ENCODE results near the gene IL22RA1.

Gene IL22RA1

DNA sequence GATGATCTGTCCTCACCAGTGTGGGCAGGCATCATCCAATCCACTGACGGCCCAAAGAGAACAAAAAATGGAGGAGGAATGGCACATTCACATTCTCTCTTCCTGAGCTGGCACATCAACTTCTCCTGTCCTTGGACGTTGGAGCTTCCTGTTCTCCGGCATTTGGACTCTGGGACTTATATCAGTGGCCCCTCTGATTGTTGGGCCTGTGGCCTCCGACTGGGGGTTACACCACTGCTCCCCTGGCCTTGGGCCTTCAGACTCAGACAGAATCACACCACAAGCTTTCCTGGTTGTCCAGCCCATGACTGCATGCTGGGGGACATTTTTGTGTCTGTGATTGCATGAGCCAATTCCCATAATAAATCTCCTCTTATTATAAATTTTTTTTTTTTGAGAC lies 24.1 kb upstream of the IL22RA1 start:
- Histone ChIP-seq H3K36me3 (ENCODE audit: control insufficient read depth in 1 of 2, insufficient read depth in 2 of 2, low read length in 2 of 2) (peaks cover 0 to 19% of the 10 kb centered on the region in 2 donors), H3K27me3 (ENCODE audit: control insufficient read depth in 1 of 2, insufficient read depth in 2 of 2, low read length in 2 of 2) (peaks cover 0 to 3% of the 10 kb centered on the region in 2 donors), H3K4me1 (ENCODE audit: control insufficient read depth in 1 of 2, insufficient read depth in 2 of 2, low read length in 2 of 2) (peaks cover 0 to 8% of the 10 kb centered on the region in 2 donors), H3K9ac (ENCODE audit: low read depth in 1 of 2, low read length in 2 of 2) (no peak overlapping the region), H3K27ac (ENCODE audit: low read depth, low read length) (no peak overlapping the region), H3K4me3 (ENCODE audit: low read depth in 1 of 2, low read length in 2 of 2) (no peak overlapping the region), H3K9me3 (ENCODE audit: control insufficient read depth in 1 of 2, low read length in 2 of 2) (no peaks in the 10 kb centered on the region)

- H3K4me1 ChIP-seq (ENCODE audit: control insufficient read depth in 1 of 2, insufficient read depth in 2 of 2, low read length in 2 of 2) = peaks cover 12 to 21% of the 10 kb centered on the region in 2 donors
- H3K27me3 ChIP-seq (ENCODE audit: control insufficient read depth in 1 of 2, insufficient read depth in 2 of 2, low read length in 2 of 2) = peaks cover 0 to 3% of the 10 kb centered on the region in 2 donors
- no peak overlapping the region for H3K27ac ChIP-seq (ENCODE audit: low read depth, low read length)
- H3K4me3 ChIP-seq (ENCODE audit: low read depth in 1 of 2, low read length in 2 of 2) = no peak overlapping the region
- H3K9ac ChIP-seq (ENCODE audit: low read depth in 1 of 2, low read length in 2 of 2) = no peak overlapping the region
- no peaks in the 10 kb centered on the region for H3K9me3 ChIP-seq (ENCODE audit: control insufficient read depth in 1 of 2, low read length in 2 of 2)
- peaks cover 0 to 19% of the 10 kb centered on the region in 2 donors for H3K36me3 ChIP-seq (ENCODE audit: control insufficient read depth in 1 of 2, insufficient read depth in 2 of 2, low read length in 2 of 2)
Measured at GRCh38 chr1:24165500-24165899, 22.6 kb upstream of the IL22RA1 start.

GRCh38 chr1:24164004-24164403 lies 21.1 kb upstream of the IL22RA1 start:
- H3K27me3 ChIP-seq (ENCODE audit: control insufficient read depth in 1 of 2, insufficient read depth in 2 of 2, low read length in 2 of 2) = no peaks in the 10 kb centered on the region
- H3K9ac ChIP-seq (ENCODE audit: low read depth in 1 of 2, low read length in 2 of 2) = no peak overlapping the region
- H3K36me3 ChIP-seq (ENCODE audit: control insufficient read depth in 1 of 2, insufficient read depth in 2 of 2, low read length in 2 of 2) = peaks cover 0 to 13% of the 10 kb centered on the region in 2 donors
- H3K27ac ChIP-seq (ENCODE audit: low read depth, low read length) = no peak overlapping the region
- H3K4me3 ChIP-seq (ENCODE audit: low read depth in 1 of 2, low read length in 2 of 2) = no peak overlapping the region
- no peaks in the 10 kb centered on the region for H3K9me3 ChIP-seq (ENCODE audit: control insufficient read depth in 1 of 2, low read length in 2 of 2)
- H3K4me1 ChIP-seq (ENCODE audit: control insufficient read depth in 1 of 2, insufficient read depth in 2 of 2, low read length in 2 of 2) = peaks cover 12 to 23% of the 10 kb centered on the region in 2 donors

DNA sequence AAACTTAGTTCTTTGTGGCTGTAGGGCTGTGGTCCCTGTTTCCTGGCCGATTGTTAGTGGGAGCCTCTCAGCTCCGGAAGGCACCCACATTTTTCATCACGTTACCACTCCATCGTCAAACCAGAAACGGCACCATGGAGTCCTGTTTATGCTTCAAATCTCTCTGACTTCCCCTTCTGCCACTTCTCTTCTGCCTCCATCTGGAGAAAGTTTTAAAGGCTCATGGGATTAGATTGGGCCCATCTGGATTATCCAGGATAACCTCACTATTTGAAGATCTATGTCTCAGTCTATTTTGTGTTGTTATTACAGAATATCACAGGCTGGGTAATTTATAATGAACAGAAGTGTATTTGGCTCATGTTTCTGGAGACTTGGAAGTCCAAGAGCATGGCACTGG lies 19.3 kb upstream of the IL22RA1 start:
- Histone ChIP-seq H3K27me3 (ENCODE audit: control insufficient read depth in 1 of 2, insufficient read depth in 2 of 2, low read length in 2 of 2) (no peaks in the 10 kb centered on the region), H3K4me1 (ENCODE audit: control insufficient read depth in 1 of 2, insufficient read depth in 2 of 2, low read length in 2 of 2) (peaks cover 12 to 23% of the 10 kb centered on the region in 2 donors), H3K4me3 (ENCODE audit: low read depth in 1 of 2, low read length in 2 of 2) (no peak overlapping the region), H3K36me3 (ENCODE audit: control insufficient read depth in 1 of 2, insufficient read depth in 2 of 2, low read length in 2 of 2) (peaks cover 0 to 22% of the 10 kb centered on the region in 2 donors), H3K9me3 (ENCODE audit: control insufficient read depth in 1 of 2, low read length in 2 of 2) (no peaks in the 10 kb centered on the region), H3K9ac (ENCODE audit: low read depth in 1 of 2, low read length in 2 of 2) (no peak overlapping the region), H3K27ac (ENCODE audit: low read depth, low read length) (no peak overlapping the region)

DNA sequence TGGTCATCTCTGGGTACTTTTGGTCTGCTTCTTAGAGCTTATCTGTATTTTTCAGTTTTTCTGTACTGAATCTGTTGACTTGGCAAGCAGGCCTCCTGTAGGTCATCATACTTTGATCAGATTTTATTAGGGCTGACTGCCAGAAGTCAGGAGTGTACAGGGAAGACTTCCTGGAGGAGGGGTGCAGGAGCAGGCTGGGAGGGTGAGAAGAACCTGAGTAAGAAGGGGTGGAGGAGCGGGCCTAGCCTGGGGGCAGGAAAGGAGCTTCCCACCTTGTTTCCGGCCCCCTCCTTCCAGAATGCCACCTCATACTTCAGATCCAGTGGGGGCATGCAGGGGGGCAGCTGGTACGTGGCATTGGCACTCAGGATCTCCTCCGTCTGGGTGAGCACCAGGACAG lies 18.3 kb upstream of the IL22RA1 start:
- Histone ChIP-seq H3K9ac (ENCODE audit: low read depth in 1 of 2, low read length in 2 of 2) (no peak overlapping the region), H3K27ac (ENCODE audit: low read depth, low read length) (no peak overlapping the region), H3K36me3 (ENCODE audit: control insufficient read depth in 1 of 2, insufficient read depth in 2 of 2, low read length in 2 of 2) (peaks cover 4 to 30% of the 10 kb centered on the region in 2 donors), H3K4me1 (ENCODE audit: control insufficient read depth in 1 of 2, insufficient read depth in 2 of 2, low read length in 2 of 2) (peaks cover 12 to 23% of the 10 kb centered on the region in 2 donors), H3K4me3 (ENCODE audit: low read depth in 1 of 2, low read length in 2 of 2) (no peak overlapping the region), H3K9me3 (ENCODE audit: control insufficient read depth in 1 of 2, low read length in 2 of 2) (no peaks in the 10 kb centered on the region), H3K27me3 (ENCODE audit: control insufficient read depth in 1 of 2, insufficient read depth in 2 of 2, low read length in 2 of 2) (no peaks in the 10 kb centered on the region)

GRCh38 chr1:24159366-24159765 lies 16.4 kb upstream of the IL22RA1 start:
- Histone ChIP-seq H3K36me3 (ENCODE audit: control insufficient read depth in 1 of 2, insufficient read depth in 2 of 2, low read length in 2 of 2) (peaks cover 11 to 25% of the 10 kb centered on the region in 2 donors), H3K9me3 (ENCODE audit: control insufficient read depth in 1 of 2, low read length in 2 of 2) (no peaks in the 10 kb centered on the region)

DNA sequence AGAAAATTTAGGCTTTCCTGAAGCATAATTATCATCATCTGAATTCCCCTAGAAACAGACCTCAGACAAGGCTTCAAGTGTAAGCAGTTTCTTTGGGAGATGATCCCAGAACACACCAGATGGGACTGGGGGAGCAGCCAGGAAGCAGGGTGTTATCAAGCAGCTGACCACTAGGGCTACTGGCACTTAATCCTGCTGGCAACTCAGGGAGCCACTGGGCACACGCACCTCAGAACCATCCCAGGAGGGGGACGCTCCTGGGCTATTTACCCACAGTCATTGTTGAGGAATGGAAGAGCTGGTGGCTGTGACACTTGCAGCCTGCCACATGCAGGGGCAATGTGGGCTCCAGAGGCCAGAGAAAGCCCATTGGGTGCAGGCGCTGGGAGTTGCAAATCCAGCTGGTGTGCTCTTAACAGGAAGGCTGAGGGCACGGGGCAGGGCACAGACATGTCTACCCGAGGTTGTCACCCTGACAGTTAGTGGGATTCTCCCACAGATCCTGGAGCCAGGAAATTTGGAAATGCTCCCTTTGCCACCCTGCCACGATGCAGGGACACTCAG lies 15.1 kb upstream of the IL22RA1 start:
- H3K36me3 ChIP-seq (ENCODE audit: control insufficient read depth in 1 of 2, insufficient read depth in 2 of 2, low read length in 2 of 2) = peaks cover 11 to 25% of the 10 kb centered on the region in 2 donors
- H3K9me3 ChIP-seq (ENCODE audit: control insufficient read depth in 1 of 2, low read length in 2 of 2) = no peaks in the 10 kb centered on the region

More at GRCh38 chr1:24159366-24159765, 16.4 kb upstream of the IL22RA1 start:
- no peak overlapping the region for H3K4me3 ChIP-seq (ENCODE audit: low read depth in 1 of 2, low read length in 2 of 2)
- no peak overlapping the region for H3K9ac ChIP-seq (ENCODE audit: low read depth in 1 of 2, low read length in 2 of 2)
- no peak overlapping the region for H3K27ac ChIP-seq (ENCODE audit: low read depth, low read length)
- H3K27me3 ChIP-seq (ENCODE audit: control insufficient read depth in 1 of 2, insufficient read depth in 2 of 2, low read length in 2 of 2) = no peaks in the 10 kb centered on the region
- H3K4me1 ChIP-seq (ENCODE audit: control insufficient read depth in 1 of 2, insufficient read depth in 2 of 2, low read length in 2 of 2) = peaks cover 22 to 25% of the 10 kb centered on the region in 2 donors

GRCh38 chr1:24156542-24157260 lies 13.8 kb upstream of the IL22RA1 start:
- Histone ChIP-seq H3K4me3 (ENCODE audit: low read depth in 1 of 2, low read length in 2 of 2) (no peak overlapping the region), H3K27me3 (ENCODE audit: control insufficient read depth in 1 of 2, insufficient read depth in 2 of 2, low read length in 2 of 2) (peaks cover 0 to 4% of the 10 kb centered on the region in 2 donors), H3K4me1 (ENCODE audit: control insufficient read depth in 1 of 2, insufficient read depth in 2 of 2, low read length in 2 of 2) (peaks cover 20% of the 10 kb centered on the region in 2 donors), H3K36me3 (ENCODE audit: control insufficient read depth in 1 of 2, insufficient read depth in 2 of 2, low read length in 2 of 2) (peaks cover 11 to 25% of the 10 kb centered on the region in 2 donors), H3K27ac (ENCODE audit: low read depth, low read length) (no peak overlapping the region), H3K9ac (ENCODE audit: low read depth in 1 of 2, low read length in 2 of 2) (no peak overlapping the region), H3K9me3 (ENCODE audit: control insufficient read depth in 1 of 2, low read length in 2 of 2) (no peaks in the 10 kb centered on the region)

More for the DNA sequence above, 15.1 kb upstream of the IL22RA1 start:
- Histone ChIP-seq H3K9ac (ENCODE audit: low read depth in 1 of 2, low read length in 2 of 2) (no peak overlapping the region), H3K27me3 (ENCODE audit: control insufficient read depth in 1 of 2, insufficient read depth in 2 of 2, low read length in 2 of 2) (no peaks in the 10 kb centered on the region), H3K4me3 (ENCODE audit: low read depth in 1 of 2, low read length in 2 of 2) (no peak overlapping the region), H3K27ac (ENCODE audit: low read depth, low read length) (no peak overlapping the region), H3K4me1 (ENCODE audit: control insufficient read depth in 1 of 2, insufficient read depth in 2 of 2, low read length in 2 of 2) (peaks cover 22% of the 10 kb centered on the region in 2 donors)

GRCh38 chr1:24155011-24155782 lies 12.3 kb upstream of the IL22RA1 start:
- Histone ChIP-seq H3K9me3 (ENCODE audit: control insufficient read depth in 1 of 2, low read length in 2 of 2) (no peaks in the 10 kb centered on the region), H3K4me1 (ENCODE audit: control insufficient read depth in 1 of 2, insufficient read depth in 2 of 2, low read length in 2 of 2) (peaks cover 9 to 16% of the 10 kb centered on the region in 2 donors), H3K36me3 (ENCODE audit: control insufficient read depth in 1 of 2, insufficient read depth in 2 of 2, low read length in 2 of 2) (peaks cover 11 to 25% of the 10 kb centered on the region in 2 donors), H3K27ac (ENCODE audit: low read depth, low read length) (no peak overlapping the region), H3K9ac (ENCODE audit: low read depth in 1 of 2, low read length in 2 of 2) (no peak overlapping the region), H3K4me3 (ENCODE audit: low read depth in 1 of 2, low read length in 2 of 2) (no peak overlapping the region), H3K27me3 (ENCODE audit: control insufficient read depth in 1 of 2, insufficient read depth in 2 of 2, low read length in 2 of 2) (peaks cover 0 to 4% of the 10 kb centered on the region in 2 donors)

- peaks cover 11 to 22% of the 10 kb centered on the region in 2 donors for H3K36me3 ChIP-seq (ENCODE audit: control insufficient read depth in 1 of 2, insufficient read depth in 2 of 2, low read length in 2 of 2)
Measured at GRCh38 chr1:24154215-24154614, 11.3 kb upstream of the IL22RA1 start.

More at GRCh38 chr1:24154215-24154614, 11.3 kb upstream of the IL22RA1 start:
- no peak overlapping the region for H3K27ac ChIP-seq (ENCODE audit: low read depth, low read length)
- H3K27me3 ChIP-seq (ENCODE audit: control insufficient read depth in 1 of 2, insufficient read depth in 2 of 2, low read length in 2 of 2) = peaks cover 0 to 4% of the 10 kb centered on the region in 2 donors
- H3K9me3 ChIP-seq (ENCODE audit: control insufficient read depth in 1 of 2, low read length in 2 of 2) = no peaks in the 10 kb centered on the region
- H3K4me3 ChIP-seq (ENCODE audit: low read depth in 1 of 2, low read length in 2 of 2) = no peak overlapping the region
- H3K9ac ChIP-seq (ENCODE audit: low read depth in 1 of 2, low read length in 2 of 2) = no peak overlapping the region
- peaks cover 17 to 24% of the 10 kb centered on the region in 2 donors for H3K4me1 ChIP-seq (ENCODE audit: control insufficient read depth in 1 of 2, insufficient read depth in 2 of 2, low read length in 2 of 2)

Data from duodenal mucosa (tissue), 2 donors.